SKM-1 (cell line): ENCODE measurements around the gene ID4.
"Not testable (repeated sequence)": the region's sequence is repeated elsewhere in the genome, so short reads cannot be mapped to it uniquely, and the experiment has no call there.

Experiments
- DNase-seq: peaks from one replicate; lab custom pipeline; 2025; ENCODE audit not compliant: unreplicated experiment; lab: John Stamatoyannopoulos, UW

ID4 gene

DNA sequence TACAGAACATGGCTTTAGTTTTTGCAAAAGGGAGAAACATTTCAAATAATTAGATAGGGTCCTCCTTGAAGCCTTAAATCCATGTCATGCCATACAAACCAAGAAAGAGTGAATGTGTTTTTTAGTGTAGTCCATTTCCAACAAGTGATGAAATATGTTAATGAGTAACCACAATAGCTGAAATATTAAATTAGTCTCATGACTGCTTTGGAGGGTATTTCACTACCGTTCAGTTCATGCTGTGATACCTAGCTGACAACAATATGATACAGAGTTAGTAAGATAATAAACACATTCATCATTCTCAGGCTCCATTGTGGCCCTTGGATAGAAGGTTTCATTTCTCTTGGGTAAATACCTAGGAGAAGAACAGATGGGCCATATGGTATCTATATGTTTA, 5.8 kb upstream of the ID4 start:
- DNase-seq = no peak

- no peak for DNase-seq
Measured at GRCh38 chr6:19833947-19834346, 3.2 kb upstream of the ID4 start.

DNA sequence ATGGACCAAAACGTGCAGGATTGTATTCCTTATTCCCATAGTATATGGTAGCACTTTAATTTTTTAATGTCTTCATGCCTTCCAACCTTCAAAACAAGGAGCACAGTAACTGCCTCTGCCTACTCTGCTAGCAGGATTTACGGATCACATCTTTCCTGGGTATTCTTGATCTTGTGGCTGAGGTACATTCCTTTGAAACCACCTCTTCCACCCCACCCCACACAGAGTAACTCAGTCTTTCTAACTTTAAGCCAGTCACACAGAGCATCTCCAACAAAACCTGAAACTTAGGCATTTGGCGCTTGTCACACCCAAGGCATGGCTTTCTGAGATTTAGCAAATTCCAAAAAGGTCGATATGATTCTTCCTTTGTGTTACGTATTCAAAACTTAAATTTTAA, 2.3 kb upstream of the ID4 start:
- no peak for DNase-seq

DNA sequence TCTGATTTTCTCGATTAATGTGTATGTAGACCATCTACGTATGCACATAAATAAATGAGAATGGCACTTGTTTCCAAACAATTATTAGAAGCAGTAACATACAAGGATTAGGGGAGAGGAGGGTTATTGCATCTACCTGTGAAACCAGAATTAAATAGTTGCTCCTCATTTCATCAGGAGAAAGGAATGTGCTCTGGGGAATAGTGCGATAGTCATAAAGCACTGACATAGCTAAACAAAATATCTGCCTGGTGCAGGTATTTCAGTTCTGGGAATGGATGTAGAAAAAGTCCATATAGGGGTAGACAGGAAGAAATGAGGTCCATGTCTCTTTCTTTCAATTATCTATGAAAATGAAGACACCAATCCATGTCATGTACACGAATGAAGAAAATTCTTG, 1.6 kb upstream of the ID4 start:
- DNase-seq = no peak

DNA sequence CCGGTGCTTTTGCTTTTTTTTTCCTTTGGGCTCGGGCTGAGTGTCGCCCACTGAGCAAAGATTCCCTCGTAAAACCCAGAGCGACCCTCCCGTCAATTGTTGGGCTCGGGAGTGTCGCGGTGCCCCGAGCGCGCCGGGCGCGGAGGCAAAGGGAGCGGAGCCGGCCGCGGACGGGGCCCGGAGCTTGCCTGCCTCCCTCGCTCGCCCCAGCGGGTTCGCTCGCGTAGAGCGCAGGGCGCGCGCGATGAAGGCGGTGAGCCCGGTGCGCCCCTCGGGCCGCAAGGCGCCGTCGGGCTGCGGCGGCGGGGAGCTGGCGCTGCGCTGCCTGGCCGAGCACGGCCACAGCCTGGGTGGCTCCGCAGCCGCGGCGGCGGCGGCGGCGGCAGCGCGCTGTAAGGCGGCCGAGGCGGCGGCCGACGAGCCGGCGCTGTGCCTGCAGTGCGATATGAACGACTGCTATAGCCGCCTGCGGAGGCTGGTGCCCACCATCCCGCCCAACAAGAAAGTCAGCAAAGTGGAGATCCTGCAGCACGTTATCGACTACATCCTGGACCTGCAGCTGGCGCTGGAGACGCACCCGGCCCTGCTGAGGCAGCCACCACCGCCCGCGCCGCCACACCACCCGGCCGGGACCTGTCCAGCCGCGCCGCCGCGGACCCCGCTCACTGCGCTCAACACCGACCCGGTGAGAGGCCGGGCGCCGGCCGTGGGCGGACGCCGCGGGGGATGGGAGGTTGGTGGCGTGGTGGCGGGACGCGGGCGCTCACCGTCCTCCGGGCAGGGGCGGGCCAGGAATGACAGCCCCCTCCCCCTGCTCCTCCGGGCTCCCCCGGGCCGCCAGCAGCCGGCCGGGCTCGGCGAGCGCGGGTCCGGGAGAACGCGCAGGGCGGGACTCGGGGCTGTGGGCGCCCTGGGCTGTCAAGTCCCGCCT, 606 bp downstream of the ID4 start:
- DNase-seq = no peak

- DNase-seq = no peak
Measured at GRCh38 chr6:19838442-19839236, 1.5 kb downstream of the ID4 start.

DNA sequence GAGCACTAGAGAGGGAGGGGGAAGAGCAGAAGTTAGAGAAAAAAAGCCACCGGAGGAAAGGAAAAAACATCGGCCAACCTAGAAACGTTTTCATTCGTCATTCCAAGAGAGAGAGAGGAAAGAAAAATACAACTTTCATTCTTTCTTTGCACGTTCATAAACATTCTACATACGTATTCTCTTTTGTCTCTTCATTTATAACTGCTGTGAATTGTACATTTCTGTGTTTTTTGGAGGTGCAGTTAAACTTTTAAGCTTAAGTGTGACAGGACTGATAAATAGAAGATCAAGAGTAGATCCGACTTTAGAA, 2.0 kb downstream of the ID4 start:
- no peak for DNase-seq

GRCh38 chr6:19839788-19840187, 2.6 kb downstream of the ID4 start:
- no peak for DNase-seq

GRCh38 chr6:19841181-19841580, 4.0 kb downstream of the ID4 start:
- no peak for DNase-seq

DNA sequence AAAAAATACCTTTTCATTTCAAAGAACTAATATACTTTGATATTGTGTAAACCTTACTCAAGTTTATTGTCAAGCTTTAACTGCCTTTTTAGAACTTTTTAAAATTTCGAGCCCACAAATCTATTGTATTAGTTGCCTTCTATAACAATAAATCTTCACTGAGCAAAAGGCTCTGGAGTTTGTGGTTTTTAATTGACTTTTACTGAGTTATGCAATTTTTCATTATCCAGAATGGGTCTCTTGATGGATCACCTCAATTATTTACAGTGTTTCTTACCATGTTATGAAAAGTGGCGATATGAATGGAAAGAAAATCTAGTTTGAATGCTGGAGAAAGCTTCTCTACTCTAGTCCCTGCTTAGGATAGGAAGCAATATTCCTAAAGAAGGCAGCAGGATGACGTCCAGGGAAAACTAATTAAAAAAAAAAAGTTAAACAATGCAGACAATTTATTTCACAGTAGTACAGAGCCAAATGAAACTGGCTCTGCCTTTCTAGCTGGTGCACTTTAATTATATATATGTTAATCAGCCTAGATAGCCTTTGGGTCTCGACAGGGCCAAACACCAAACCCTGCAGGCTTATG, 5.0 kb downstream of the ID4 start:
- DNase-seq = no peak

DNA sequence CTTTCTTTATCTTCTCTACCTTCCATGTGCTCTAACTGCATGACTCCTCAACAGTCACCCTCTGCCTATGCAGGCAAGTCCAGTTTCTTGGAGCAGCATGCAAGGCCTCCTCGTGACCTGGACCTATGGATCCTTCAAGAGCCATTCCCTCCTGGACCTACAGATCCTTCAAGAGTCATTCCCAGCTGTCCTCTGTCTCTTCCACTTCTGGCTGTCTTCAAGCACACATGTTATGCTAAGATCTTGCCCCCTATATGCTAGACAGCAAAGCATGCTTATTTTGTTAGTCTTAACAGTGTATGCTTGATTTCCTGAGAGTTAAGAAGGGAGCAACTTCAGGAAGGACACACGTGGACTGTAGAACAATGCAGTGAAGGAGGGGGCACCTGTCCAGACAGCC, 7.5 kb downstream of the ID4 start:
- no peak for DNase-seq

DNA sequence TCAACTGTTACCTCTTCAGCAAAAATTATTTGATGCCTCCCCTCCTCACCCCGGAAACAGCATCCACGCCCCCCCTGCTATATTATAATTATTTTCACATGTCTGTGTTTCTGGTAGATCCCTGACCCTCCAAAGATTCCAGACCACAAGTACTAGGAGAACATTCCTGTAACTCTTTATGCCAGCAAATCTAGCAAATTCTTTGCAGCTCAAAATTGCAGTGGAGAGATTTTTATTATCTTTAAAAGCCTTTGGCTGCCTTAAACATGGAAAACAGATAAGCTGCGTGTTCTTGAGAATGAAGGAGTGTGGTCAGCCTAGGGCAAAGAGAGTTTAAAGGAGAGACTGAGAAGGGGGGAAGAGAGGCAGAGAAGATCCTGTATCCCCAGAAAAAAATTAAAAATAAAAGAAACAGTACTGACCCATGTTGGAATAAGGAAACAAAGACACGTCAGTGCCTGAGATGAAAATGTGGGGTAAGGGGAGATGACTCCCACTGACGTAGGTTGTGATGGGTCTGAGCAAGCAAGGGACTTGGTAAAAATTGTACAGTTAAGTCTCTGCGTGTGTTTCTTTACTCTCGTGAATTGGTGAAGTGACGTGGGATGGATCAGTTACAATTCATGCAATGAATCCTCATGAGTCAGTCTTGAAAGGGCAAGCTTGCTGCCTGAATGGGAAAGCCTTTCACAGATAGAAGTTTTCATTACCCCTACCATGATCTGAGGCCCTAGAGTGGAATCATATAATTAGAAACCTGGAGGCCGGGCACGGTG, 8.3 kb downstream of the ID4 start:
- no peak for DNase-seq

- no peak for DNase-seq
Measured at GRCh38 chr6:19848465-19849029, 11.4 kb downstream of the ID4 start.

GRCh38 chr6:19849196-19849595, 12.0 kb downstream of the ID4 start:
- no peak for DNase-seq

- DNase-seq = no peak
Measured at GRCh38 chr6:19849755-19850154, 12.6 kb downstream of the ID4 start.

- peak; percentile 16 for DNase-seq
Measured at GRCh38 chr6:19851241-19852089, 14.3 kb downstream of the ID4 start.

- DNase-seq = no peak
Measured at GRCh38 chr6:19852090-19852457, 14.9 kb downstream of the ID4 start.

GRCh38 chr6:19852927-19853326, 15.8 kb downstream of the ID4 start:
- no peak for DNase-seq

- DNase-seq = not testable (repeated sequence)
Measured at GRCh38 chr6:19854421-19855015, 17.3 kb downstream of the ID4 start.

GRCh38 chr6:19855536-19855935, 18.4 kb downstream of the ID4 start:
- no peak for DNase-seq
